Skin epidermis (tissue), 12 donors: ENCODE data around the gene RAB11FIP3.

Experiments
- H3K27ac ChIP-seq, 21 experiments: fragments of 200-600 bp; sonication (generic) in 11 of 21; one replicate each; pipeline ENCODE4 v1.5.0; 2020; ENCODE audit warnings: mild to moderate bottlenecking in 3 of 21, inconsistent platforms in 2 of 21, moderate library complexity in 2 of 21
- H3K4me3 ChIP-seq, 7 experiments: fragments of 200-600 bp; sonication (generic) in 2 of 7; one replicate each; pipeline ENCODE4 v1.5.0; 2020; ENCODE audit warnings: inconsistent platforms in 2 of 7, mild to moderate bottlenecking in 2 of 7, moderate library complexity in 1 of 7

RAB11FIP3 gene

DNA sequence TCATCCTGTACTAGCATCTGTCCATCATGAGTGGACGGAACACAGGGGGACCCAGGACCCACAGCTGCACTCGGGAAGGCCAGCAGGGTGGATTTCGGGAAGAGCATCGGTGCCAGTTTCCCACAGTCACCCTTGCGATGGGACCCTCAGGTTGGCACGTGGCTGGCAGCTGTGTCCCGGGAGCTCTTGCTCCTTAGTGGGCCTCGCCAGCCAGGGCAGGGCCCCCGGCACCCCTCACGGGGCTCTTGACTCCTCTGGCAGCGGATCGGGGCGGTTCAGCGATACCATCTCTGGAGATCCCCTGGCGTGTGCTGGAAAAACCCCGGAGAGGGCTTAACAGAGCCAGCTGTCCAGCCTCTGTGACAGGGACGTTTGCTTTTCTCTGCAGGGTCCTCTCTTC lies 111.3 kb downstream of the RAB11FIP3 start:
- no peak overlapping the region for H3K4me3 ChIP-seq
- H3K27ac ChIP-seq: no peak overlapping the region

DNA sequence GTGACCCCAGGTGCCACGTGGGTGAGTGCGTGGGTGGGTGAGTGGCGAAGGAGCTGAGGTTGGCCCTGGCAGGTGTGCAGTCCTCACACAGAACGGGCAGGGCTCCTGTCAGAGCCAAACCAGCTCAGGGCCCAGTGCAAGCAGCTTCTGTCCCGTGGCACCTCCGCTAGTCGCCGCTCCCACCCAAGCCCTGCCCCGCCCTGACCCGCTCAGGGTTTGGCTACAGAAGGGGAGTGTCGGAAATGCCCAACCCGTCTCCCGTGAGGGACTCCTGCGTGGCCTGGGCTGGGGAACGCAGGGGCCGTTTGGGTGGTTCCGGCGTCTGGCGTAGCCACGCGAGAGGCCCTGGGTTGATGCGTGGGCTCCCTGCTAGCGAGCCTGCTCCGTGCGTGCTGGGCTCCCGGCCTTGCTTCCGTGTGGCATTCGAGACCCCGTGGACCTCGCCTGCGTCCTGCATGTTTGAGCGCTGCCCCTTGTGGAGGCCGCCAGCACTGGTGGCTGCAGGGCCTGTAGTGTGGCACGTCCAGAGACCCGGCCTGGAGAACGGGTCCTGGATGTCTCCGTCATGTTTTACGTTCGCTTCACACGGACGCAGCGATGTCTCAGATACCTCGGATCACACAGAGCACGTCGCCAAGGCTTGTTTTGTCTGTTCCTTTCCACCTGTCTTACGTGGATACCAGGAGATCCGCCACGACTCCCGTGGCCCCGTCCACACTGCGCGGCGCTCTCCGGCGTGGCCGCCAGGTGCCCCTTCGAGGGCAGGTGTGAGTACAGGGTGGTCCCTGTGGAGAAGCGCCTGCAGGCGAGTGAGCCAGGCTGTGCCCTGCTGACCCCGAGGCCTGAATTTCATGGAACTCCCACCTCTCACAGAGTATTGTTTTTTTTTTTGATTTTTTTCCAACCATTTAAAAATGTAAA lies 112.2 kb downstream of the RAB11FIP3 start:
- H3K27ac ChIP-seq: no peak overlapping the region
- H3K4me3 ChIP-seq: no peak overlapping the region

DNA sequence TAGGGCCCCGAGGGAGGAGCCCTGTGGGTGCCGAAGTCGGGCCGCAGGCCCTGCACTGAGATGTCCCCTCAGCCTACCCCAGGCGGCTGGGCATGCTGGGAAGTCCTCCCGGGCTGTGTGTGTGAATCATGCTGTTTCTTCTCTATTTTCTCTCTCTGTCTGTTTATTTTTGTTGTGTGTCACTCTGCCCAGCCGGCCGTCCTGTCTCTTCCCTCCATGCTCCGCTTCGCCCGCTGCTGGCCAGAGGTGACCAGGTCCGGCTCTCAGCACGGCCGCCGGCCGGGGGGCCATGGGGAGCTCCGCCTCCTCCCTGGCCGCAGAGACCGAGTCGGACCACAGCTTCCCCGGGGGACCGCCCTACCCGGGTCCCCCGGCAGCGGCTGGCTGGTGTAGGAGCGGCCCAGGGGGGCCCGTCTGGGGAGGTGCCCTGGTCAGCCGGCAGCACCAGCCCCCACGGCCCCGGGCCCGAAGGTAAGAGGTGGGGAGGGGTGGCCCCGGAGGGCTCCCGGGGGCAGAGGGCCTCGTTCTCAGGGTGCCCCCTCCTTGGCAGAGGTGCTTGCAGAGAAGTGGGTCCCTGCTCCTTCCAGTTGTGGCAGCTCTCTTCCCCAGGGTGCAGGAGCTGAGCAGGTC lies 114.6 kb downstream of the RAB11FIP3 start:
- no peak overlapping the region for H3K4me3 ChIP-seq
- no peak overlapping the region for H3K27ac ChIP-seq

DNA sequence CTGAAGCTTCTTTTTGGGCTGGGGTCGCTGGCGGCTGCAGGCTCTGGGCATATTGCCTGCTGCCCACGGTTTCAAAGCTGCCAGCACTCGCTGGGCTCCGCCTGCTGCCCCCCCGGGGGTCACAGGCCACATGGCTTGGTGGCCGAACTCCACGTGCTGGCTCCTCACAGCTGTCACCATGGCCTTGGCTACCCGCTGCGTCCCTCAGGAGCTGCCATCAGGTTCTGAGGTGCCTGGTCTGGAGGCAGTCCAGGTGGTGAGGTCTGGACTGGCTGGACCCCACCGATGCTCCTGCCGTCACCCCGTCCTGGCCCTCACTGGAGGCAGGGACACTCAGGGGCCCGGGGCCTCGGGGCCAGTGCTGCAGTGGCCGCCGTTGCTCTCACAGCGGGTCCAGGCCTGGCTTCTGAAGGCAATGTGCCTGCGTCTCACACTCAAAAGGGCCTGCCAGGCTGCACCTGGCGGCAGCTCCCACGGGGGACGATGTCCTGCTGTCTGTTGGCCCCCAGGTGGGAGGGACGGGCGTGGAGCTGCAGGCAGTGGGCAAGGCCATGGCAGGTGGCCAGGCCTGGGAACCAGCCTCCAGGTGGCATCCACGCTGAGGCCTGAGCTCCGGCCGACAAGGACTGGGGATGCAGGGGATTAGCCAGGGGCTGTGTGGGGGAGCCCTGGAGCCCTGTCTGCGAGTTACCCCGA lies 115.3 kb downstream of the RAB11FIP3 start:
- Histone ChIP-seq H3K27ac (no peak overlapping the region), H3K4me3 (no peak overlapping the region)

DNA sequence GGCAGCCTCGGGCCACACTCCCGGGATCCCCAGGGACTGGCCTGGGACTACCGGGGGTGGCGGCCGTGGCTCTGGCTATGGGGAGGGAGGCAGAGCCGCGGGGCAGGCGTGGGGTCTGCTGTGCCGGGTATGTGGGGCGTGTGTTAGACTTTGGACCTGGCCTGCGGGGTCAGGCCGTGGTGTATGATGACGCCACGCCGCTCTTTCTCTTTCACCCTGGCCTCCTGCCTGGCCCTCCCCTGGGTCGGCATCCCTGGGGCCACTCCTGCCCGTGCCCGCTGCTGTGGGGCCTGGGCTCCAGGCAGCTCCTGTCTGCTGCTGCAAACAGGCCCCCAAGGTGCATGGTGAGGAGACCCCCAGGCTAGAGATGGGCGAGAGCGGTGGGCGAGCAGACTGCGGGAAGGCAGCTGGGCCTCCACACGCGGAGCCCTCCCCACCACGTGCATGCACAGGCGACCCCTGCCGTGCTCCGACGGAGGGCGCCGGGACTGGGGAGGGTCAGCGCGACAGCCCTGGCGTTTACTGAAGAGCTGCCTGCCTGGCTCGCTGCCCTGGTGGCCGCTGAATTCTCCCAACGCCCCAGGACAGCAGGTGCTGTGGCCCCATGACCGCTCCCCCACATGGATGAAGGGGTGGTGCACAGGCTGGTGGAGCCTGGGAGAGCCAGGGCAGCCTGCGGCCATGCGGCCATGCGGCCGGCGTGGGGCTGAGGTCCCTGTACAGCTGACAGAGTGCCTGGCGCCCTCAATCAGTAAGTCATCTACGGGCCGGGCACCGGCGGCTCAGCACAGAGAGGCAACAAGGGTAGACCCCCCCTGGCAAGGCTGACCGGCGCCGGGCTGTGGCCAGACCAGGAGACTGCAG lies 118.1 kb downstream of the RAB11FIP3 start:
- Histone ChIP-seq H3K4me3 (no peak overlapping the region), H3K27ac (no peak overlapping the region)

DNA sequence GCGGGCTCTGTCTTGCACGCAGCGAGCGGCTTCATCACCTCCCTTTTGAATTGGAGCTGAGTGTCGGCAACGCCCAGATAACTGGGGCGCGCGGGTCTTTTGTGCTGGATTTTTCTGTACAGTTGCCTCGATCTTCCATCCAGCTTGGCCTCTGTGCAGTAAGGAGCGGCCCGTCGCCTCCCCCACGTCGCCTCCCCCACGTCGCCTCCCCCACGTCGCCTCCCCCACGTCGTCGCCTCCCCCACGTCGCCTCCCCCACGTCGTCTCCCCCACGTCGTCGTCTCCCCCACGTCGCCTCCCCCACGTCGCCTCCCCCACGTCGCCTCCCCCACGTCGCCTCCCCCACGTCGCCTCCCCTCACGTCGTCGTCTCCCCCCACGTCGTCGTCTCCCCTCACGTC lies 119.1 kb downstream of the RAB11FIP3 start:
- H3K27ac ChIP-seq: no peak overlapping the region
- H3K4me3 ChIP-seq: no peak overlapping the region

DNA sequence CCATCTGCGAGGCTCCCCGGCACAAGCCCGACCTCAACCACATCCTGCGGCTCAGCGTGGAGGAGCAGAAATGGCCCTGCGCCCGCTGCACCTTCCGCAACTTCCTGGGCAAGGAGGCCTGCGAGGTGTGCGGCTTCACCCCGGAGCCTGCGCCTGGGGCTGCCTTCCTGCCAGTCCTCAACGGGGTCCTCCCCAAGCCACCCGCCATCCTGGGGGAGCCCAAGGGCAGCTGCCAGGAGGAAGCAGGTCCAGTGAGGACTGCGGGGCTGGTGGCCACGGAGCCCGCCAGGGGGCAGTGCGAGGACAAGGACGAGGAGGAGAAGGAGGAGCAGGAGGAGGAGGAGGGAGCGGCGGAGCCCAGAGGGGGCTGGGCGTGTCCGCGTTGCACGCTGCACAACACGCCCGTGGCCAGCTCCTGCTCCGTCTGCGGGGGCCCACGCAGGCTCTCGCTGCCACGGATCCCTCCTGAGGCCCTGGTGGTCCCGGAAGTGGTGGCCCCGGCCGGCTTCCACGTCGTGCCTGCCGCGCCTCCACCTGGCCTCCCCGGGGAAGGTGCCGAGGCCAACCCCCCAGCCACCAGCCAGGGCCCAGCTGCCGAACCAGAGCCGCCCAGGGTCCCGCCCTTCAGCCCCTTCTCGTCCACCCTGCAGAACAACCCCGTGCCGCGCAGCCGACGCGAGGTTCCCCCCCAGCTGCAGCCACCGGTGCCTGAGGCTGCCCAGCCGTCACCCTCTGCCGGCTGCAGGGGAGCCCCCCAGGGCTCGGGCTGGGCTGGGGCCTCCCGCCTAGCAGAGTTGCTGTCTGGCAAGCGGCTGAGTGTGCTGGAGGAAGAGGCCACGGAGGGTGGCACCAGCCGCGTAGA lies 121.7 kb downstream of the RAB11FIP3 start:
- H3K4me3 ChIP-seq: peak overlapping the region in 1 of 7 experiments; percentile 5
- peak overlapping the region in 2 of 21 experiments; percentile 17 to 50 for H3K27ac ChIP-seq

DNA sequence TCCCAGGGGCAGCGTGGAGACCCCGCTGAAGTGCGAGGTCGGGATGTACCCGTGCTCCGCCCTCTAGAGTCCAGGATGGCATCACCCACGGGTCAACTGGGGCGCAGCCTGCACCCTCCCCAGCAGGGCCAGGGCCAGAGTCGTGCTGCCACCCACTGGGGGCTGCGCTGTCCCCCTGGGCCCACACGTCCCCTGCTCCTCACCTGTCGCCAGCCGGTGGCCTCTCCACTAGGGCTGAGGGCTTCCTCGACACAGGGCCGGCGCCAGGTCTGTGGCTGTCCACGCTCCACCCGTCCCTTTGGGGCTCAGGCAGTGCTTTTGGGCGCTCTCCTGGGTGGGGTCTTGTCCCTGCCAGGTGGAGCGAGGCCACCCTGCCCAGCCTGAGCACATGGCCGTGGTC lies 123.1 kb downstream of the RAB11FIP3 start:
- Histone ChIP-seq H3K4me3 (no peak overlapping the region), H3K27ac (no peak overlapping the region)

DNA sequence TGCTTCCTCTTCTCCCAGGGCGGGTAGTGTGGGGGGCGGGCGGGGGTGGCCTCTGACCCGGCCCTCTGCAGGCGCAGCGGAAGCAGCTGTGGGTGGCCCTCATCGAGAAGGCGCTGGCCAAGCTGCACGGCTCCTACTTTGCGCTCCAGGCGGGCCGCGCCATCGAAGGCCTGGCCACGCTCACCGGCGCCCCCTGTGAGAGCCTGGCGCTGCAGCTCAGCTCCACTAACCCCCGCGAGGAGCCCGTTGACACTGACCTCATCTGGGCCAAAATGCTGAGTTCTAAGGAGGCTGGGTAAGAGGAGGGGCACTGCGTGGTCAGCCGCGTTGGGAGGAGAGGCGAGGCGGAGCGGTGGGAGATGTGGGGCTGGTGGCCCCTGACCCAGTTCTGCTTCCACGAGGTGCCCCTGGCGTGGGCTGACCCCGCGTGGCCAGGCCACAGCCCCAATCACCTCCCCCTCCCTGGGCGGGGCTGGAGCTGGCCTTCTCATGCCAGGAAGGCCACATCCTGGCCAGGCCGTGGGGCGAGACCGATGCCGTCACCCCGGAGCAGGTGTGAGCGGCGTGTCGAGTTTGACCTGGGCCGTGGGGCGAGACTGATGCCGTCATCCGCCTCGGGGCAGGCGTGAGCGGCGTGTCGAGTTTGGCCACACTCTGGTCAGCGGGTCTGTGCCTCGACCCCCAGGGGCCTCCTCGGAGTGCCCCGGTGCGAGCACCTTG lies 124.3 kb downstream of the RAB11FIP3 start:
- no peak overlapping the region for H3K4me3 ChIP-seq
- no peak overlapping the region for H3K27ac ChIP-seq

DNA sequence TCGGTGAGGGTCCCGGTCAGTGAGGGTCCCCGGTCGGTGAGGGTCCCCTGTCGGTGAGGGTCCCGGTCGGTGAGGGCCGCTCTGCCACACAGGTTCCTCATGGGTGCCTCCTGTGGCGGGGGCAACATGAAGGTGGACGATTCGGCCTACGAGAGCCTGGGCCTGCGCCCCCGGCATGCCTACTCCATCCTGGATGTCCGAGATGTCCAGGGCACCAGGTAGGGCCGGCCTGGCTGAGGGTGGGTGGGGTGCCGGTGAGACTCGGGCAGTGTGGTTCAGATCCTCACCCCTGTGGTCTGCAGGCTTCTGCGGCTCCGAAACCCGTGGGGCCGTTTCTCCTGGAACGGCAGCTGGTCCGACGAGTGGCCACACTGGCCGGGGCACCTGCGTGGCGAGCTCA lies 125.8 kb downstream of the RAB11FIP3 start:
- Histone ChIP-seq H3K27ac (no peak overlapping the region), H3K4me3 (no peak overlapping the region)

DNA sequence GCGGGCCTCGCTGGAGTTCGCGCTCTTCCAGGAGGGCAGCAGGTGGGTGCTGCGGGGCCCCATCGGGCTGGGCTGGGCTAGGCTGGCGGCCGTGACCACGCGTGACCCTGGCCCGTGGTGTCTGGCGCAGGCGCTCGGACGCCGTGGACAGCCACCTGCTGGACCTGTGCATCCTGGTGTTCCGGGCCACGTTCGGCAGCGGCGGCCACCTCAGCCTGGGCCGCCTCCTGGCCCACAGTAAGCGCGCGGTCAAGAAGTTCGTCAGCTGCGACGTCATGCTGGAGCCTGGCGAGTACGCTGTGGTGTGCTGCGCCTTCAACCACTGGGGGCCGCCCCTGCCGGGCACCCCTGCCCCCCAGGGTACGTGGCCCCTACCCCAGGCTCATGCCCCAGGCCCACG lies 126.7 kb downstream of the RAB11FIP3 start:
- no peak overlapping the region for H3K4me3 ChIP-seq
- no peak overlapping the region for H3K27ac ChIP-seq

DNA sequence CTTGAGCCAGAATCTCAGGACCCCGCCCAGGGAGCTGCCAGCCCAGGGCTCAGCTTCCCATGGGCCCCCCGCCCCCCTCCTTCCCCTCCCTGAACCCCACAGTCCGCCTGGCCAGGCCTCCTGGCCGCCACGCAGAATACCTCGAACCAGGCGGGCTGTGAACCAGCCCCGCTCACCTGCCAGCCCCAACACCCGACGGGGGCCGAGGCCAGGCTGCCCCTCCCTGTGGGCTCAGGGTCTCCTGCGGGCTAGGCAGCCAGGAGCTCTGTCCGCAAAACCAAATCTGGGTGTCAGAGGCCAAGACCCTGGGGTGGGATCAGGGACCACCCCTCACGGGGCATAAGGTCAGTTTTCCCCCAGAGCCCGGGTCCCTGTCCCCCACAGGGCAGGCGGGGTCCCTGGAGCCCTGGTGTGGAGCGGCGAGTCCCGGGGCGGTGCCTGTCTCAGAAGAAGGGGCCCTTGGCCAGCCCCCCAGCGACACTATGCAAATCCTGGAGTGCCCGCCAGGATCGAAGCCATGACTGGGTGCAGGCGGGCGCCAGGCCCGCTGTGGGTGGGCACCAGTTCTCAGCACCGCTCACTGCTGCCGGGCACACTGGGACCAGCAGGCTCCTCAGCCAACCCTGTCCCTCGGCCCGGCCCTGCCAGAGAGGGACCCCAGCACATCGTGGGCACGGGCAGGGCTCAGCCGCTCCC lies 128.3 kb downstream of the RAB11FIP3 start:
- Histone ChIP-seq H3K27ac (peak overlapping the region in 1 of 21 experiments; percentile 46), H3K4me3 (no peak overlapping the region)

DNA sequence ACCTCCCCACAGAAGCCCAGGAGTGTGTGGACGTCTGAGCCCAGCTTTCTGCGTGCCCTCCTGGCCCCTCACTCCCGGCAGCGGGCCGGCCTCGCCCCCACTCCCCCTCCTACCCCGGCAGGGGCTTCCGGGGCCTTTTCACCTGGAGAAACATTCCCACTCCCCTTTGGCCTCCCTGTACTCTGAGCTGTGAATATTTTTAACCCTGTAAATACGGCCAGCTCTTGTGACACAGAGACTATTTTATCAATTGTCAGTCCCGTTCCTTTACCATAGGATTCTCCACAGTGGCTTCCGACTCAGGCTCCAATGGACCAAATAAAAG lies 128.8 kb downstream of the RAB11FIP3 start:
- H3K27ac ChIP-seq: peak overlapping the region in 5 of 21 experiments; percentile 1 to 46 (median 32)
- no peak overlapping the region for H3K4me3 ChIP-seq

DNA sequence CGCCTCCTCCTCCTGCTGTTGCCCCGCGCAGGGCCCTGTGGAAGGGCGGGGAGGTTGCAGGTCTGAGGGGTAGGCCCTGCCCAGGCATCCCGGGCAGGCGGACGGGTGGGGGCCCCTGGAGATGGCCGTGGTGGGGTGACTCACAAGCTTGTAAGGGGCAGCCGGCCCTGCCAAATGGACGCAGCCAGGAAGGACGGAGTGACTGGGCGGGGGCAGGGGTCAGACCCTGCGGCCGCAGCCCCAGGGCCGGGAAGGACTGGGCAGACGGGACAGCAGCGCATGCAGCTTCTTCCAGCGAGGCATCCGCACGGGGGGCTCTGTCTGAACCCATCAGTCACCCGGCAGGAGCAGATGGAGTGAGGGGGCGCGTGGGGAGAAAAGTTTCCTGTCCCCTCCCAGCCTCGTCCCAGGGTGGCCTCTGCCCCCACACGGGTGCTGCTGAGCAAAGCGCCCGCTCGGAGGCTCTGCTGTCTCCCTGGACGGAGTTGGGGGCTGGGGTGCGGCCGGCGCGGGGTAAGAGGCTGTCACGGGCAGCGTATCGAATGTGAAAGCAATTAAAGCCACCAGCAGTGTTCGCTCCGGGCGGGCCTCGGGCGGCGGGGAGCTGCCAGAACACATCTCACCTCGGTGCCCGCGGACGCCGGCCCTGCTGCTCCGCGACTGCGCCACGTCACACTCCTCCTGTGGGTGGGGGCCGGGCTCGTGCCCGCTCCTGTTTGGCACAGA lies 129.4 kb downstream of the RAB11FIP3 start:
- H3K4me3 ChIP-seq: peak overlapping the region in 5 of 7 experiments; percentile 4 to 23 (median 12)
- H3K27ac ChIP-seq: peak overlapping the region in 11 of 21 experiments; percentile 1 to 50 (median 18)

DNA sequence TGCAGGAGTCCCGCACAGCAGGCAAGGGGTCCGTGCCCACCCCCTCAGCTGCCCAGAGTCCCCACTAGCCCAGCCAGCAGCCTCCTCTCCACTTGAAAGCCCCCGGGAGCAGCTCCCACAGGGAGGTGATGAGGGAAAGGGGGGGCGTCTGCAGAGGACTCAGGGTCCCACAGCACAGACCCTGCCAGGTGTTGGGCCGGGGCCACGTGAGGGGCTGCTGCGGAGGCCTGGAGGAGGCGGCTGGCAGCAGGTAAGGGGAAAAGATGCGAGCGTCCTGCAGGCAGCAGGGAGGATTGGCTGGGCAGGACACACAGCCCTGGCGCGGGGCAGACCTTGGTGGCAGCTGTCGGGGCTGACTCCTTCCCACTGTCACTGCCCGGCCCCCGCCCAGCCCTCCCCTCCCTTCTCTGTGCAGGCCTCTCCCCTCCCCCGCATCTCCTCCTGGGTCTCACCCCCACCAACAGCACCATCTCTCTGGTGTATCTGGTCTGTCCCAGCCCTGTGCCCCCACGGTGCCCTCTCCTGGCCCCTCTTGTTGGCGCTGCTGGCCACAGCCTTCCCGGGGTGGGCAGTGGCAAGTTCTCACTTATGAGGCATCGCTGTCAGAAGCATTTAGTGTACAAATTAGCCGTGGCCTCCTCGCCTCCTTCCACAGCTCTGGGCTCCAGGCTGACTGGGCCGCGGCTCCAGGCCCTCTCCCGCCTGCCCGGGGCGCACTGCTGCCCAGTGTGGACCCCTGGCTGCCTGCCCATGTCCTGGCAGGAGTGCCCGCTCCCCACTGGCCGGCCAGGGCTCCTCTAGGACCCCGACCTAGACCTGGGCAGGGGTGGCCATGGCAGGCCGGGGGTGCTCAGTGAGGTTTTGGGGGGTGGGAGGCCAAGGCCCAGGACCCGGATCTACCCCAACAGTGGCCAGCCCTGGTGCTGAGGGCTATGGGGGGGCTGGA lies 130.4 kb downstream of the RAB11FIP3 start:
- Histone ChIP-seq H3K4me3 (no peak overlapping the region), H3K27ac (peak overlapping the region in 3 of 21 experiments; percentile 13 to 25 (median 18))
